IMR-90 (cell line): ENCODE measurements around the gene PRAMEF7.
"Not testable (repeated sequence)": the region's sequence is repeated elsewhere in the genome, so short reads cannot be mapped to it uniquely, and the experiment has no call there.

Experiments
- CEBPB ChIP-seq: IDR thresholded peaks from 2 replicates; pipeline ENCODE4 v1.6.1; 2012; ENCODE audit warnings: low read depth, low read length, improper control_type of control experiment
- CTCF ChIP-seq: conservative IDR thresholded peaks from 2 replicates; pipeline ENCODE4 v1.5.1; 2012; ENCODE audit warnings: mild to moderate bottlenecking, low read depth, low read length, improper control_type of control experiment
- SMC3 ChIP-seq: fragments of 150-350 bp; IDR thresholded peaks from 2 replicates; pipeline ENCODE4 v1.6.1; 2016; ENCODE audit warnings: low read depth, mild to moderate bottlenecking, antibody characterized with exemption, low read length, moderate library complexity
- USF2 ChIP-seq: fragments of 150-350 bp; IDR thresholded peaks from 2 replicates; pipeline ENCODE4 v1.6.1; 2017; ENCODE audit warnings: mild to moderate bottlenecking, antibody characterized with exemption, low read length, low read depth

DNA sequence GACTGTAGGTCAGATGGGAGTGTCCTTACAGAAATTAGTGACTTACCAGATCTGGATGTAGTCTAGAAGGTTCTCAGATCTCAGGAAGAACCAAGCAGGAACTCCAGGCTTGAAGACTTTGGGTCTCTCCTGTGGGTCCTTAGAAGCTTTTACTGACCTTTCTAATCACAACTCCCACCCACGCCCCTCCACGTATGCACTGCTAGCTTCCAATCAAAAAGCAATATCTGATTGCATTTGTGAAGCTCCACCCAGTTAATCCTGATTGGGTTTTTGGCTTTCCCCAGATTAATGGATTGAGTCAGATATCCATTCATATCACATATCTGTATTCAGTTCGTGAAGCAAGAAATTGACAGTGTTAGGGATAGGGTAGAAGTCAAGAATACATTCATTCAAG is 30.3 kb upstream of the PRAMEF7 start, which contains the start of gene PRAMEF4:
- not testable (repeated sequence) for TF ChIP-seq CEBPB, USF2, CTCF, SMC3
